Occipital lobe (tissue), 2 donors: ENCODE results near the gene BAHD1. TPM values are rescaled to one million over a fixed set of nuclear protein-coding genes. Genes with fewer than 3 reads are reported as not detected.

Experiments used
- DNase-seq: peaks from one replicate; lab custom pipeline; 2025; lab: John Stamatoyannopoulos, UW
- total RNA-seq: library from RNA; depleted of rRNA; stranded (reverse); fragments of >200 nt; gene quantifications from one replicate; pipeline ENCODE4 v1.2.3, GENCODE V29; 2014

The BAHD1 gene
- total RNA-seq, 1 donor from 2014 or later, result 10.6 TPM

- no peak for DNase-seq
Observed at GRCh38 chr15:40466426-40467260, 25.9 kb downstream of the BAHD1 start.

- DNase-seq, result no peak
Observed at GRCh38 chr15:40467261-40467615, 26.5 kb downstream of the BAHD1 start.

- DNase-seq, result no peak
Observed at GRCh38 chr15:40468898-40469331, 28.2 kb downstream of the BAHD1 start.

GRCh38 chr15:40469776-40470390 lies 29.1 kb downstream of the BAHD1 start:
- DNase-seq, result no peak

GRCh38 chr15:40470423-40471104 lies 29.8 kb downstream of the BAHD1 start, which contains the start of gene CHST14:
Gene CHST14, plus strand, starts transcription at chr15:40470984. Its CDS starts 230 bp downstream, at chr15:40471214.
- DNase-seq, result no peak

- DNase-seq, result no peak
Observed at GRCh38 chr15:40471105-40471807, 30.5 kb downstream of the BAHD1 start.

- no peak for DNase-seq
Observed at GRCh38 chr15:40471808-40472150, 31.0 kb downstream of the BAHD1 start.

GRCh38 chr15:40472171-40472727 lies 31.5 kb downstream of the BAHD1 start:
- DNase-seq, result no peak

- no peak for DNase-seq
Observed at GRCh38 chr15:40474581-40474980, 33.8 kb downstream of the BAHD1 start.

GRCh38 chr15:40477642-40478327 lies 37.0 kb downstream of the BAHD1 start:
- no peak for DNase-seq

GRCh38 chr15:40479024-40479423 lies 38.3 kb downstream of the BAHD1 start:
- no peak for DNase-seq

- DNase-seq, result no peak
Observed at GRCh38 chr15:40481341-40482074, 40.8 kb downstream of the BAHD1 start.

GRCh38 chr15:40483919-40484318 lies 43.2 kb downstream of the BAHD1 start:
- no peak for DNase-seq

GRCh38 chr15:40486066-40486770 lies 45.5 kb downstream of the BAHD1 start:
- DNase-seq, result no peak

- DNase-seq, result no peak
Observed at GRCh38 chr15:40487816-40488682, 47.3 kb downstream of the BAHD1 start.

GRCh38 chr15:40489274-40490175 lies 48.8 kb downstream of the BAHD1 start:
- no peak for DNase-seq

- DNase-seq, result no peak
Observed at GRCh38 chr15:40493089-40493840, 52.5 kb downstream of the BAHD1 start.
